Astrocyte of the cerebellum (primary cell): ENCODE results near the gene TPTE2.

ENCODE experiments used
- DNase-seq: peaks from one replicate; pipeline ENCODE4 v3.0.0-alpha.2; 2011; ENCODE audit warnings: low read depth
- H3K4me3 ChIP-seq: 2 replicates; pipeline ENCODE4 v1.5.1; 2011; ENCODE audit warnings: mild to moderate bottlenecking, low read depth, low read length, moderate library complexity
- in situ Hi-C: cut with HindIII; loops from 2 replicates; pipeline ENCODE4 v1.10.0; 2017; ENCODE audit warnings: low sequenced_read_pairs
- TF ChIP-seq, protein P1 (sequence below): IDR thresholded peaks from 2 replicates; pipeline ENCODE4 v1.5.1; 2012; ENCODE audit warnings: low read length, low read depth, moderate library complexity, mild to moderate bottlenecking; ENCODE audit errors: missing control alignments

The TPTE2 gene

DNA sequence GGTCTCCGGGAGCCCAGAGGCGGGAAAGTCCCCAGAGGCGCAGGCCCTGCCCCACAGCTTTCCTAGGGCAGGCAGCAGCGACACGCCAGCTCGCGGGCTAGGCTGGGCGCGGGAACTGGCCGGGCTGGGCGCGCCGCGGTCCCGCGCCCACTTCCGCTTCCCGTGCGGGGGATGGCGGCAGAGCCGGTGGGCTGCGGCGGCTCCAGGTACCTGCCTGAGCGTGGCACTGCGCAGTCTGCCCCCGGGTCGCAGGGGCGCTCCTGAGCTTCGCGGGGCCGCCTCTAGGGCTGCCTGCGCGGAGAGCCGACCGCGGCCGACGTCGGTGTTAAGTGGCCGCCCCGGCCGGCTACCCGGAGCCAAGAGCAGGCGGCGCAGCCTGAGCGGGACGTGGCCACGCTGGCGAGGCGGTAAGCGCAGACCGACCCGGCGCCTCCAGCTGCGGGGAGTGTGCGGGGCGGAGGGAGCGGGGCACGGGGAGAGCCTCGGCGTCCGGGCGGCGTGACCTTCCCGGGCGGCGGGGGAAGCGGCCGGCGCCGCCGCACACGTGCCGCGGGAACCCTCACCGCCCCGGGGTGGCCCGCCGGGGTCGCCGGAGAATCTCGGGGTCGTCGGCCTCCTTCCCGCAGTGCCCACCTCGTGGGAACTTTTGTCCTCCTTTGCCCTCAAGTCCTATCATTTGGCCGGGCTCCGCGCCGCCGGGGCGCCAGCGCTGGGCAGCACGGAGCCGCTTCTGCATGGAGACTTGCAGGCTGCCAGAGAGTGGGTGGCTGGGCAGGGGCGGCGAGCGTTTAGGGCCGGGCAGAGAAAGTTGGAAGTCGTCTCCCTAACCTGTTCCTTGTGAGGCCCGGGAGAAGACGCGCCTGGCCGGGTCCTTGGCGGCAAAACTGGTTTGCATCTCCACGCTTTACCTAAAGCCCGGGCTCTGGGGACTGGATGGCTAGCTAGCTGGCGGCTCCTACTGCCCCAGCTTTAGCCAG lies 40.7 kb upstream of the TPTE2 start:
- DNase-seq = no peak
- TF ChIP-seq, protein P1, sequence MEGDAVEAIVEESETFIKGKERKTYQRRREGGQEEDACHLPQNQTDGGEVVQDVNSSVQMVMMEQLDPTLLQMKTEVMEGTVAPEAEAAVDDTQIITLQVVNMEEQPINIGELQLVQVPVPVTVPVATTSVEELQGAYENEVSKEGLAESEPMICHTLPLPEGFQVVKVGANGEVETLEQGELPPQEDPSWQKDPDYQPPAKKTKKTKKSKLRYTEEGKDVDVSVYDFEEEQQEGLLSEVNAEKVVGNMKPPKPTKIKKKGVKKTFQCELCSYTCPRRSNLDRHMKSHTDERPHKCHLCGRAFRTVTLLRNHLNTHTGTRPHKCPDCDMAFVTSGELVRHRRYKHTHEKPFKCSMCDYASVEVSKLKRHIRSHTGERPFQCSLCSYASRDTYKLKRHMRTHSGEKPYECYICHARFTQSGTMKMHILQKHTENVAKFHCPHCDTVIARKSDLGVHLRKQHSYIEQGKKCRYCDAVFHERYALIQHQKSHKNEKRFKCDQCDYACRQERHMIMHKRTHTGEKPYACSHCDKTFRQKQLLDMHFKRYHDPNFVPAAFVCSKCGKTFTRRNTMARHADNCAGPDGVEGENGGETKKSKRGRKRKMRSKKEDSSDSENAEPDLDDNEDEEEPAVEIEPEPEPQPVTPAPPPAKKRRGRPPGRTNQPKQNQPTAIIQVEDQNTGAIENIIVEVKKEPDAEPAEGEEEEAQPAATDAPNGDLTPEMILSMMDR = no peak
- in situ Hi-C loops = no loop called here
- H3K4me3 ChIP-seq = peak overlapping the region; percentile 54

DNA sequence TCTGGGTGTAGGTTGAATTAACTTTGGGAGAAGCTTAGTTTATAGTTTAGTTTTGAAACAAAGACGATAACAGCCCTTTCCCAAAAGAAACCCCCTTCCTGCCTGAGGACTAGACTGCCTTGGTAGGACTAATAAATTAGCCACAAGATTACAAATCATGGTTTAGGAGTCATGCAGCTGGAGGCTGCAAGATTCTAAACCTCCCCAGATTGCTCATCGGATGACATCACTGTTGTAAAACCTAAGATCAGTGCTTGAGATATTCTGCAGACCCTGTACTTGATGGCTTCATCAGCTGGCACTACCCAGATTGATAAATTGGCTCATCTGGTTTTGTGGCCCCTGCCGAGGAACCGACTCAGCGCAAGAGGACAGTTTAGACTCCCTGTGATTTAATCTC lies 36.2 kb upstream of the TPTE2 start:
- TF ChIP-seq, protein P1 = no peak
- in situ Hi-C loops = no loop called here
- DNase-seq = no peak
- no peak overlapping the region for H3K4me3 ChIP-seq

DNA sequence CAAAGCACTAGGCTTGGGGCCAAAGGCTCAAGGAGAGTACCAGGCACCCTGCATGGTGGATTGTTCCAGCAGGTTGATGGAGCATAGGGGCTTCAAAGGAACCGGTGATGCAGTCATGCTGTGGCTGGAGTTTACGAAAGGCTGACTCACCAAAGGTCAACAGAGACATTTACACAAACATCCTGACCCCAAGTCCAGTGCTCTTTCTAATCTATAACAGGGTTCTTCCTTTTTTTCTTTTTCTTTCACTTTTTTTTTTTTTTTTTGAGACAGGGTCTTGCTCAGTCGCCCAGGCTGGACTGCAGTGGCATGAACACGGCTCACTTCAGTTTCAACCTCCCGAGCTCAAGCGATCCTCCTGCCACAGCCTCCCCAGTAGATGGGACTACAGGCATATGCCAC lies 35.6 kb upstream of the TPTE2 start:
- in situ Hi-C loops = no loop called here
- H3K4me3 ChIP-seq = no peak overlapping the region
- DNase-seq = no peak
- TF ChIP-seq, protein P1 = no peak

DNA sequence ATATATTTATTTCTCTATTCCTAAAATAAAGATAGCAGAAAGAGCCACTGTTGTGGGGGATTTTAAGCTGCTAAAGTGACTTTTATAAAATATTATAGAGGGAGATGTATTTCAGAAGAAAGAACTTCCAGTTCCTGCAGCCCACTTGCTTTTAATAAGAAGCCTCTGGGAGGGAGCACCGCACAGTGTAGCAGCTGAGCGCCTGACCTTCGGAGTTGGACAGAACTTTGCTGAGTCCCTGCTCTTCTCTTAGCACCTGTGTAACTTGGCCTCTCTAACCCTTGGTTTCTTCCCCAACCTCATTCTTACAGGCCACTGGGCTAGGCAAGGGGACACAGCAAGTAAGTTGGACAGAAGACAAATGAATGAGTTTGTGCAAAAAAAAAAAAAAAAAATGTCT lies 34.8 kb upstream of the TPTE2 start:
- in situ Hi-C loops = no loop called here

DNA sequence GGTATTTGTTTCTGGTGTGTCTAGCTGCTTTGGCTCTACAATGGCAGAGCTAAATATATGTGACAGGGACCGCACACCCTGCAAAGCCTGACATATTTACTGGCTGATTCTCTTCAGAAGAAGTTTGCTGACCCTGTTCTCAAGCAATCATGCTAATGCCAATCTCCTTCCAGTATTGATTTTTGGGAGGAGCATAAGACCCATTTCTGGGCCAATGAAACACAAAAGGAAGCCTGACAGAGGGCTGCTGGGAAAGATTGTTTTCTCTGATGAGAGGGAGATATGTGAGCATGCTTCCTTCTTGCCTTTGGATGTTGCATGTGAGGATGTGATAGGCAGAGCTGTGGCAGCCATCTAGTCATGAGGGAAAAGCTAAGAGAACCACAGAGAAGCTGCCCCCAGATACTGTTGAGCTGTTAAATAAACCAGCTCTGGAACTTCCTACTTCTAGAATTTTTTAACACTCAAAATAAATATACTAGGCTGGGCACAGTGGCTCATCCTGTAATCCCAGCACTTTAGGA lies 31.4 kb upstream of the TPTE2 start:
- no peak for DNase-seq
- in situ Hi-C loops = no loop called here
- TF ChIP-seq, protein P1 = no peak
- no peak overlapping the region for H3K4me3 ChIP-seq

More for the DNA sequence above, 34.8 kb upstream of the TPTE2 start:
- no peak overlapping the region for H3K4me3 ChIP-seq
- DNase-seq = no peak
- TF ChIP-seq, protein P1 = no peak

DNA sequence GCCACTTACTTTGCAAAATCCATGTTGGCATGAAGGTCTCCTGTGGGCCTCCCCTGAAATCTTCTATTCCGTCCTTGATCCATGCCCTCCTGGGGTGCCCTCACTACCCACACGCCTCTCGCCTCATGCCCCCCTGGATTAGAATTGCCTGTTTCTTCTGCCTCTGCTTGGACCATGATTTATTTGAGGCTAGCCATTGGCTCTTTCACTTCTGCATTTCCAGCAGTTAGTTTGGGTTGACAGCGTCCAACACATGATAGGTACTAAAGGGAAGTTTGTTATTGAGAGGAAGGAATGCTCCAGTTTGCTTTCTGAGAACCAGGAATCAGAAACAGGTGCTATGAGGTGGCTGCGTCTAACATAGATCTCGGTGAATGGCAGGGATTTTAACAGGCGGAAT lies 30.5 kb upstream of the TPTE2 start:
- TF ChIP-seq, protein P1 = no peak
- H3K4me3 ChIP-seq = no peak overlapping the region
- no peak for DNase-seq
- in situ Hi-C loops = no loop called here
